K562 (cell line): ENCODE results near the gene GPR4. TPM values are rescaled to one million over a fixed set of nuclear protein-coding genes. Genes with fewer than 3 reads are reported as not detected.
A peak's percentile ranks its signal among the peaks of the same experiment; 100 is the strongest.

Source experiments
- FOXK2 ChIP-seq, 2 experiments: fragments of 450-650 bp; IDR thresholded peaks in 1 of 2; conservative IDR thresholded peaks in 1 of 2; 2 replicates each; pipeline ENCODE4 v1.6.1; 2016; ENCODE audit warnings: low read depth in 2 of 2, mild to moderate bottlenecking in 1 of 2
- GABPA ChIP-seq: fragments of 200-800 bp; sonication (Bioruptor generic); conservative IDR thresholded peaks from 2 replicates; pipeline ENCODE4 v1.6.1; 2016; ENCODE audit warnings: low read depth, missing genetic modification characterization, missing compliant biosample characterization
- HNRNPLL ChIP-seq: fragments of 200-400 bp; formaldehyde crosslinking; IDR thresholded peaks from 2 replicates; pipeline ENCODE4 v1.6.1; 2017; ENCODE audit warnings: low read length, low read depth, mild to moderate bottlenecking; ENCODE audit not compliant: poor library complexity, severe bottlenecking
- IFI16 ChIP-seq: fragments of 250-450 bp; sonication (Bioruptor Pico); IDR thresholded peaks from 2 replicates; pipeline ENCODE4 v2.1.2; 2022; ENCODE audit warnings: mild to moderate bottlenecking, inconsistent platforms
- IRF1 ChIP-seq: sonication (generic); formaldehyde crosslinking; IDR thresholded peaks from 2 replicates; pipeline ENCODE4 v1.8.0; 2022; ENCODE audit warnings: missing genetic modification reagents, mild to moderate bottlenecking, borderline replicate concordance
- NONO ChIP-seq, 2 experiments: fragments of 200-400 bp in 1 of 2; fragments of 450-650 bp in 1 of 2; formaldehyde crosslinking in 1 of 2; IDR thresholded peaks; 2 replicates each; pipeline ENCODE4 v1.6.1; 2017; ENCODE audit warnings: low read depth in 2 of 2, mild to moderate bottlenecking in 2 of 2, moderate library complexity in 2 of 2, low read length in 1 of 2
- NUFIP1 ChIP-seq: fragments of 450-650 bp; IDR thresholded peaks from 2 replicates; pipeline ENCODE4 v1.6.1; 2018; ENCODE audit not compliant: partially characterized antibody
- PBX2 ChIP-seq, 2 experiments: IDR thresholded peaks in 1 of 2; conservative IDR thresholded peaks in 1 of 2; 2 replicates each; pipeline ENCODE4 v1.6.1; 2016; ENCODE audit warnings: low read depth in 2 of 2, mild to moderate bottlenecking in 1 of 2, missing compliant biosample characterization in 1 of 2, missing genetic modification characterization in 1 of 2, moderate library complexity in 1 of 2
- POLR2AphosphoS2 ChIP-seq: IDR thresholded peaks from 2 replicates; pipeline ENCODE4 v1.6.1; 2012; ENCODE audit warnings: low read length, improper control_type of control experiment
- SREBF1 ChIP-seq: fragments of 150-350 bp; IDR thresholded peaks from 2 replicates; pipeline ENCODE4 v1.6.1; 2014; ENCODE audit warnings: antibody characterized with exemption, low read depth, low read length, borderline replicate concordance
- TAF1 ChIP-seq: IDR thresholded peaks from 2 replicates; pipeline ENCODE4 v1.6.1; 2011; ENCODE audit warnings: mild to moderate bottlenecking, low read length, moderate library complexity; ENCODE audit not compliant: insufficient read depth, control insufficient read depth, severe bottlenecking; ENCODE audit errors: extremely low read depth
- TSHZ1 ChIP-seq: fragments of 250-450 bp; sonication (Bioruptor Pico); IDR thresholded peaks from 2 replicates; pipeline ENCODE4 v1.4.0; 2020; ENCODE audit warnings: mild to moderate bottlenecking, moderate library complexity
- U2AF2 ChIP-seq: fragments of 200-400 bp; formaldehyde crosslinking; optimal IDR thresholded peaks from 2 replicates; pipeline ENCODE3; 2017; ENCODE audit warnings: low read depth, mild to moderate bottlenecking, low read length
- VEZF1 ChIP-seq: fragments of 200-800 bp; sonication (Bioruptor generic); IDR thresholded peaks from 2 replicates; pipeline ENCODE4 v1.6.1; 2017; ENCODE audit warnings: missing genetic modification characterization, missing compliant biosample characterization
- ZBTB26 ChIP-seq: fragments of 450-650 bp; formaldehyde crosslinking; IDR thresholded peaks from 2 replicates; pipeline ENCODE4 v1.4.0; 2022; ENCODE audit warnings: missing genetic modification characterization
- polyA plus RNA-seq, 8 experiments: library from polyadenylated mRNA; depleted of rRNA in 4 of 8; stranded (reverse) in 5 of 8; unstranded in 3 of 8; fragments of >200 nt; fragmentation: Nextera tagmentation in 2 of 8; fragmentation: Illumina TruSeq in 1 of 8; extraction: Ambion mirVana in 2 of 8; extraction: Trizol in 1 of 8; gene quantifications; 2 replicates each; pipeline versions ENCODE4 v1.2.1 to v1.2.3, GENCODE V29; 2011 to 2014; ENCODE audit warnings: inconsistent platforms in 1 of 8, missing spikeins in 1 of 8
- total RNA-seq, 7 experiments: library from RNA; depleted of rRNA in 6 of 7; stranded (reverse); fragments of >200 nt in 6 of 7; fragmentation: Illumina TruSeq in 2 of 7; extraction: Trizol in 2 of 7; gene quantifications; 2 replicates each; pipeline versions ENCODE4 v1.2.1 to v1.2.3, GENCODE V29; 2011 to 2021; ENCODE audit warnings: low replicate concordance in 1 of 7

The GPR4 gene
- total and polyA plus RNA-seq, 9 of the 15 experiments (the other 6 are each of a cell fraction or from before 2014, with no cell fraction given), result 0.03 to 0.09 (median 0.04) TPM; not detected in 5

- TF ChIP-seq IRF1 (CRISPR knock-in tag) (no peak), PBX2 (CRISPR knock-in tag; IDR thresholded peaks at IDR 0.05; ENCODE audit: low read depth) (peak; percentile 83), PBX2 (tag; conservative IDR thresholded peaks at IDR 0.05; ENCODE audit: low read depth) (peak; percentile 99), NONO (IDR thresholded peaks at IDR 0.05; ENCODE audit: low read depth in 2 of 2, low read length in 1 of 2) (no peak), SREBF1 (0 out of 2 replicates have a peak, but pooled peaks have one; percentile 27), ZBTB26 (CRISPR knock-in tag) (no peak; the same call in 1 of the 2 replicates), IFI16 (CRISPR knock-in tag) (no peak), HNRNPLL (peak; percentile 82), TSHZ1 (CRISPR knock-in tag) (no peak), NUFIP1 (no peak), TAF1 (peak; percentile 74), POLR2AphosphoS2 (no peak), U2AF2 (no peak), FOXK2 (conservative IDR thresholded peaks at IDR 0.05 in 1 of 2, IDR thresholded peaks at IDR 0.05 in 1 of 2; ENCODE audit: low read depth in 2 of 2) (peak; percentile 76 to 78), VEZF1 (peak; percentile 77), GABPA (tag) (peak; percentile 84)
Measured at GRCh38 chr19:45584332-45585157, 17.5 kb downstream of the GPR4 start, which contains the start of gene OPA3 (continued).
